ENCODE measurements around the gene FLT4.

GRCh38 chr5:180640861-180641565 is 8.4 kb downstream of the FLT4 start:
- TF ChIP-seq POLR2A (IDR thresholded peaks at IDR 0.05): no peak
- TF ChIP-seq CTCF (IDR thresholded peaks at IDR 0.05): no peak
